Heart left ventricle (tissue), 13 donors: ENCODE data around the gene SEL1L.

ENCODE experiments used
- CTCF ChIP-seq, 12 donors: fragments of 200-600 bp; sonication (generic) in 4 of 12; IDR thresholded peaks; one replicate each; pipeline versions ENCODE4 v1.5.0 to v1.8.0; 2018 to 2022; ENCODE audit warnings: antibody characterized with exemption in 12 of 12, mild to moderate bottlenecking in 5 of 12
- POLR2A ChIP-seq, 2 donors: fragments of 450-650 bp; IDR thresholded peaks; one replicate each; pipeline ENCODE4 v1.6.1; 2017; ENCODE audit warnings: antibody characterized with exemption in 2 of 2, mild to moderate bottlenecking in 2 of 2, moderate library complexity in 2 of 2
- donor health status: ischemic (EF 13 %, LVEDD 7.1; RV severe dilation, severe dysfunction).
- donor health status: DM: no; HTN: yes; CAD: no.
- donor health status: DM: no; HTN: no; CAD: no.
- donor health status: ischemic (EF 25% LVEDD 6.9; RV normal size, moderate dysfunction).
- donor health status: ischemic (EF 25% LVEDD 5.7; RV mildly dilated, moderate dysfunction).
- donor health status: ischemic (EF 35%, LVEDD 5.7; RV mildly dilated, moderate dysfunction).
- donor health status: nonischemic (EF 11% LVEDD 7.7; RV severe dilation, severe dysfunction).
- donor health status: DM: yes; HTN: yes; CAD: no.
- donor health status: PGD.
- donor health status: ischemic (EF 29% LVEDD 5.4; RV normal size, mild dysfunction).
- donor health status: nonischemic (EF 23%, LVEDD 6.1; RV moderate dilation, normal function).

GRCh38 chr14:81517798-81518398 lies 15.8 kb downstream of the SEL1L start:
- TF ChIP-seq CTCF (IDR thresholded peaks at IDR 0.05) (no peak), POLR2A (IDR thresholded peaks at IDR 0.05) (no peak)
